HG03066 (cell line): Measurements from ENCODE around the gene COL23A1.

Experiments used
- ATAC-seq: cut with Tn5 transposase; IDR thresholded peaks from one replicate; pipeline ENCODE4 v1.9.1; 2021; ENCODE audit warnings: low read depth; ENCODE audit not compliant: unreplicated experiment

The COL23A1 gene

DNA sequence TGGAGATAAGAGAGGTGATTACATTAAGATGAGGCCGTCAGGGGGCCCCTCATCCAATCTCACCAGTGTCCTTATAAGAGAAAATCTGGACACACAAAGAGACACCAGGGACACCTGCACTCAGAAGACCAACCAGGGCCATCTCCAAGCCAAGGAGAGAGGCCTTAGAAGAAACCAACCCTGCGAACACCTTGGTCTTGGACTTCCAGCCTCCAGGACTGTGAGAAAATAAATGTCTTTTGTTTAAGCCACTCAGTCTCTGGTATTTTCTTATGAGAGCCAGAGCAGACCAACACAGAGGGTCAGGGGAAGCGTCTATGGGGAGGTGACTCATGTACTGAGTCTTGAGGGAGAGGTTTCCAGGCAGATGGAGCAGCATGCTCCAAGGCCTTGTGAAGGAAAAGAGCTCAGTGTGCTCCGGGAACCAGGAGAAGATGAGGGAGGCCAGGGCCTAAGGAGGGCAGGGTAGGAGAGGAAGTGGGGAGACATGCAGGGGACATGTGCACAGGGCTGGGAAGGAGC, 363.0 kb downstream of the COL23A1 start:
- no peak for ATAC-seq

DNA sequence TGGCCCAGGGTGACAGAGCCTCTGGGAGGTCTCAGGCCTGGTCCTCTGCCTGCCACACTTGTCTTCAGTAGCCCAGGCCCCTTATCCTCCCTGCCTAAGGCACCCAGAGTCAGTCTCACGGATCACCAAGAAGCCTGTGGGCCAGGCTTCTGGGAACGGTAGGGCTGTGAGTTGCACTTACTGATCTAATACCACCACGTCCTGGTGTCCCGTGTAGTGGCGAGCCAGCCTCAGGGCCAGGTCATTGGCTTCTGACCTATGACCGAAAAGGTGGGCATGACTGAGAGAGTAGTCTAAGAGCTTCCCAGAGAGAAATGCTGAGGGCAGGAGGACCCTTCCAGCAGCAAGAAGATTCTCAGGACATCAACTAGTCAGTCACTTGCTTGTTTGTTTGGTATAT, 365.0 kb downstream of the COL23A1 start:
- ATAC-seq = no peak

DNA sequence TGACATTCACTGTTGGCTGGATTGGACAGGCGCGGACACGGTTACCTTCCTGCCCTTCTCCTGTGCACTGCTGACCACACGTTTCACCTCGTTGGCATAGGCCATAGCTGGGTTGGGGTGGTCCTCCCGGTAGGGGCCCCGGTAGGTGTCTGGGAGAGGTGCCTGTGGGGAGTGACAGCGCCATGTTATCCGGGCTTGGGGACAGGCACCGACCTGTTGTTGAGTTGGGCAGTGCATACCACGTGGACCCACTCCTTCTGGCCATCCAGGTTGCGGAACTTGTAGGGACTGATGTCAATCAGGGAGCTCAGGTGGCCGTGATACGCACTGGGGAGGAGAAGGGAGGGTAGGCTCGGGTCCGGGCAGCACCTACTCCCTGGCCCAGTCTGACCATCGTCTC, 365.8 kb downstream of the COL23A1 start:
- ATAC-seq = no peak

DNA sequence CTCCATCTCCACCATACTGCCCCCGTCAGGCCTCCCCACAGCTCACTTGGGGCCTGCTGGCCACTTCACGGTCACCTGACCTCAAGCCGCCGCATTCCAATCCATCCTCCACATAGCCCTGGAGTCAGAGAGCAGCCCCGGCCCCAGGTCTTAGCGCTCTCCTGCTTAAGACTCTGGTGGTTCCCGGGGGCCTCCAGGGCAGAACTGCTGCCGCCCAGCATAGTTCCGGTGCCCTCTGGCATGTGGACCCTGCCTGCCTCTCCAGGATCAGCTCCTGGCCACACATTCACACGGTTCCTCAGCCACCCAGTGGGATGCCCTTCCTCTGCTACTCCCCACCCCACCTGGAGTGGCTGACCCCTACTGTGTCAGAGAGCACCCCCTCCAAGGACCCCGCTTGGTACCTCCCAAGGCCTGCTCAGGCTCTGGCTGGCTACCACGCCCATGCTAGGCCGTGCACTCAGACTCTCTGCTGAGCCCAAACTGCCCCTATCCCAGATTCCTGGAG, 366.3 kb downstream of the COL23A1 start:
- no peak for ATAC-seq

DNA sequence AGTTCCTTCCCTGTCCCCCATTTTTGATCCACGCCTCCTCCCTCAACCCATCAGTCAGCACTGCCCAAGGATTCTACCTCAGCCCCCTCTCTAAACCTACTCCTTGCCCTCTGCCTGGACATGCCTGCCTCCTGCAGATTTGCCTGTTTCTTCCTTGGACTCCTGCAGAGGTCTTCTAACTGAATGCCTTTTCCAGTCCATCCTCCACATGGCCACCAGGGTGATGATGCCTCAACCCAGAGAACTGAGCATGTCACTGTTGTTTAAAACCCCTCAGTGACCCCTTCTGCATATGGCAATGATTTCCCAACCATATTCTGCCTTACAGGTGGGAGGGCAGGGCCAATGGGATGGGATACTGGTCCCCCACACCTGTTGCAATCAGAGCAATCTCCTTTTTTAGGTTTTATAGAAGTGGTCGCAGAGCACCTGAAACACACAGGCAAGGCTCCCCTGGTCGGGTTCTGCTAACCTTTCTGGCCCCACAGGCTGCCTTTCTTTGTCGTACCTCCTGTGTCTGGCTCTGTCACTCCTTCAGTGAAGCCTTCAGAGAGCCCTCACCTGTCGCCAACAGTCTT, 366.9 kb downstream of the COL23A1 start:
- ATAC-seq = no peak

DNA sequence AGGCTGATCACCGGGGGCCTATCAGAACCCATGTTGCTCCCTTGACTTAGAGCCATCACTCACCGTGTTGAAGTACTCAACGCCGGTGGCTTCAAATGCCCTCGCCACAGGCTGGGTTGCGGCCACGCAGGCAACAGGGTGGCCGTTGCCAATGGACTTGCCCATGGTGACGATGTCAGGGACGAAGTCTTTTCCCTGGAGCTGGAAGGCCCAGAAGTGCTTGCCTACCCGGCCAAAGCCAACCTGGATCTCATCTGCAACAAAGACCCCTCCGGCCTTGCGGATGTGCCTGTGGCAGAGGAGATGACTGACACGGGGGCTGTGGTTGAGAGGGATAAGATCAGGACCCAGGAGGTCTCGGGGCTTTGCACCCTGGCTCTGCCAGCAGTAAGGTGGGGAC, 367.9 kb downstream of the COL23A1 start:
- ATAC-seq = no peak

DNA sequence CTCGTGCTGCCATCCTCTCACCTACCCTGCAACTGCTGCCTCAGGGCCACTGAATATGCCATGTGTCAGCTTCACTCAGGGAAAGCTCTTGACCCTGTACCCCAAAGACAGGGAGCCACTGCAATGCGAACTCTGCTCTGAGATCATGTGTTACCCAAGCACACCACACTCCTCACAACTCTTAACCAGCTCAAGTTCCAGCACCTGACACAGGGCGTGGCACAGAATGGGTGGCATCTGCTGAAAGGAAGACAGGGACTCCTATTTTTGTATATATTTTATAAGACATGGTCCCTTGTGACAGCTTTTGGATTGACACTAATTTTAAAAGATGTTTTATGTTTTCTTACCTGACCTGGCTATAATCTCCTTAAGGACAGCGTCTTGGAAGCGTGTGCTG, 368.3 kb downstream of the COL23A1 start:
- ATAC-seq = no peak

DNA sequence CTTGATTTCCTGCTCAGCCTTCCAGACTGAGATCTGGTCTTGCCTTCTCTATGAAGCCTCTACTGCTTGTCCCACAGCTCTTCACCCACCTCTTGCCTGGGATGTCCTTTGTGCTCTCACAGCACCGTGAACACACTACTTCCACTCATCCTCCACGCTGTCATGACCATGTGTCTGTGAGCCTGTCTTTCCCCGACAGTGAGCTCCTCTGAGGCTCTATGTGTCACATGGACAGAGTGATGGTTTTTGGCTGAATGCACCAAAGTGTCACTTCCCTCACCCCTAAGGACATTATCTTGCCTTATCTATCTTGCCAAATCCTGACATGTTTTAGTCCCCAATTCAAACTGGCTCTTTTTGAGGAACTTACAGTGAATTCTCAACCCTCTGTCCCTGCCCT, 368.9 kb downstream of the COL23A1 start:
- ATAC-seq = no peak

DNA sequence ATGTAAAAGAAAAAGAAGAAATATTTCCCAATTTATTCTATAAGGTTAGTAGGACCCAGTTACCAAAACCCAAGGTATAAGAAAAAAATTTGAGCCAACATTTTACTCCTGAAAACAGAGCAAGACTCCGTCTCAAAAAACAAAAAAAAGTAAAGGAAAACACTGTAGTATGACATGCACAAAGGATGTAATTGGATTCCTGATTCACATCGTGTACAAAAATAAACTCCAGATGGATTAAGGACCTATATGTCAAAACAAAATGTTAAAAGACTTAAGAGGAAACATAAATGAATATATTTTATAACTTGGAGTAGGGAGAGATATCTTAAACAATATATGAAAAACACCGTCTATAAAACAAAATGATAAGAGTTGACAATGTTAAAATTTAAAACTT, 371.4 kb downstream of the COL23A1 start:
- ATAC-seq = no peak

DNA sequence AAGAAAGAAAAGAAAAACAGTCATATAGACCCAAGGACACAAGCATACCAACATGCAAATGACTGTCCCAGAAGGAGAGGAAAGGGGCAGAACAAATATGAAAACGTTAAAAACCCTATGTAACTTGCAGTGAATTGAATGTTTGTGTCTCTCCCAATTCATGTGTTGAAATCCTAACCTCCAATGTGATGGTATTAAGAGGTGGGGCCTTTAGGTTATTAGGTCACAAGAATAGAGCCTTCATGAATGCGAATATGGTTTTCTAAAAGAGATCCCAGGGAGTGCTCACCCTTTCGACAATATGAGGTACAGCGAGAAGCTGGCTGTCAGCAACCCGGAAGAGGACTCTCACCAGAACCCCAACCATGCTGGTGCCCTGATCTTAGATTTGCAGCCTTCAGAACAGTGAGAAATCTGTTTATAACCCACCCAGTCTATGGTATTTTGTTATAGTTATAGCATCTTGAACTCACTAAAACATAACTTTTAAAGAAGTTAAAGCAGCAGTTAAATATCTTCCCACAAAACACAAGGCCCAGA, 371.9 kb downstream of the COL23A1 start:
- no peak for ATAC-seq

DNA sequence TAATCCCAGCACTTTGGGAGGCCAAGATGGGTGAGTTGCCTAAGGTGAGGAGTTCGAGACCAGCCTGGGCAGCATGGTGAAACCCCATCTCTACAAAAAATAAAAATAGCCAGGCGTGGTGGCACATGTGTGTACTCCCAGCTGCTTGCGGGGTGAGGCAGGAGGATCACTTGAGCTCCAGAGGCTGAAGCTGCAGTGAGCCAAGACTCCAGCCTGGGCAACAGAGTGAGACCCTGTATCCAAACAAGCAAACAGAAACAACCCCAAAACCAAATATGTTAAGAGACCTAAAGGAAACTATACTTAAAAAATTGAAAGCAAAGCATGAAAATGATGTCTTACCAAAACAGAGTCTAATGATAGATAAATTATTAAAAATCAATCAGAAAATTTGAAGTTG, 373.4 kb downstream of the COL23A1 start:
- no peak for ATAC-seq

DNA sequence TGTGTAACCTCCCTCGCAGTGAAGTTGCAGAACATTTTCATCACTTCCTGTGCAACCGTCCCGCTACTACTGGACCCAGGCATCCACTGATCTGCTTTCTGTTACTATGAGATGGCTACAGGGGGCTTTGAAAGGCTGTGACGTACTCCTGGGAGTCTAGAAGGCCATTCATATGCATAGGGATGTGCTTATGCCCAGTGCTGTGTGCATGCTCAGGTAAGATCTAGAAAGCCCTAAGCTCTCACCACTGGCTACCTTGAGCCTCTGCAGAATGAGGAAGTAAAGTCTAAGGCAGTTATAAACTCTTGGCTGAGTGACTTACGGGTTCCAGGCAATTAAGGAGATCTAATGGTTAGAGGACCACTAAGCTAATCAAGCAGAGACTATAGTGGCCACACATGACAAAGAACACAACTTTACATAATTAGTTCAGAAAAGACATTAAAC, 374.1 kb downstream of the COL23A1 start:
- ATAC-seq = no peak

DNA sequence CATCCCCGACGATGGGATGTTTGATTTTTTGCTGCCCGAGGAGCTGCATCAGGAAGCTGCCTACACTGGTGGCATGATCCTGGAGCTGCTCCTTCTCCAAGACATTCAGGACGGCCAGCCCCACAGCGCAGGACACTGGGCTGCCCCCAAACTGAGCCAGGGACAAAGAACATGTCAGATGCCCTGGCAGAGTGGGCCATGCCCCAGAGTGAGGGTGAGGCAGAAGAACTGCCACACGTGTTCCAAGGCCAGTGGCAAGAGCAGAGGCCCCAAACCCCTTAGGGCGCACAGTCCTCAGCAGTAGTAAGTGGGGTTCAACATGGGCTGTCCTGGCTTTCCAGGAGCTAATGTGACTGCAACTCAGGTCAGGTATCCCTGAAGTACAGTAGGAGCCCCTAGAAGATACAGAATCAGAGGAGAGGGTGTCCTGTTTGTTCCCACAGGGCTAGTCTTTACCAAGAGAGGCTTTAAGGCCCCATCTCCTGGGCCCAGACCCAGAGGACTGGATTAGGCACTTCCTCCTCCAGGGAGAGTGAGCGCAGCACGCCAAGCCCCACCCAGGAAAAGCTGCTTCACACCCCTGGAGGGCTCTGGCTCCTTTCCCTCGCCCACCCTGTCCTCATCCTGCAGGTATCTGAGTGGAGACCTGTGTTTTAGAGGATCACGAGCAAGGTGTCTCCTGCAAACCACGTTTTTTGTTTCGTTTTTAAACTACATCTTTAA, 374.8 kb downstream of the COL23A1 start:
- no peak for ATAC-seq

DNA sequence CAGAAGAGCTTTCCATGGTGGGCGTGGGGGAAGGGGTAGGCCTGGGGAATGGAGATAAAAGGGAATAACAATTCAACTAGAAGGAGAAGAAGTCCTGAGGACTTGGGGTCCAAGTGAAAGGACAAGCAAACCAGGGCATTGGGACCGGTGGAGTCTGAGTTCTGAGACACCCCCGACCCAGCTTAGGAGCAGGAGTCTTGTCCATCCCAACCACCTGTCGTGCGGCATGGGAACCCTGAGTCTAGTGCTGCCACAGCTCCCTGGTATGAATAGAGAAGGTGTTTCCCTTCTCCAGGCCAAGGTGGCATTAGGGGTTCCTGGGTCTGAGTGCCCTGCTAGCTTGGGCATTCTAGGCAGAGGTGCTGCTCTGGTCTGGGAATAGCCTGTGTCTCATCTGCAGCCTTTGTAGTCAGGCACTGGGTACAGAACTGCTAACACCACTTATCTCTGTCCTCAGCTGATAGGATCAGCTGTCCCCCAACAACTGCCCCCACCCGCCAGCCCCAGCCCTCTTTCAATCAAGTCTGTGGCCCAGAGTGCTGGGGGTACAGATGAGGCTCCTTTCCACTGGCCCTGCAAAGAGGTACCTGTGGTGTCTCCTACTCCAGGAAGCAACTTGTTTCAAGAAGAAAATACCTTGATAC, 375.9 kb downstream of the COL23A1 start:
- no peak for ATAC-seq

DNA sequence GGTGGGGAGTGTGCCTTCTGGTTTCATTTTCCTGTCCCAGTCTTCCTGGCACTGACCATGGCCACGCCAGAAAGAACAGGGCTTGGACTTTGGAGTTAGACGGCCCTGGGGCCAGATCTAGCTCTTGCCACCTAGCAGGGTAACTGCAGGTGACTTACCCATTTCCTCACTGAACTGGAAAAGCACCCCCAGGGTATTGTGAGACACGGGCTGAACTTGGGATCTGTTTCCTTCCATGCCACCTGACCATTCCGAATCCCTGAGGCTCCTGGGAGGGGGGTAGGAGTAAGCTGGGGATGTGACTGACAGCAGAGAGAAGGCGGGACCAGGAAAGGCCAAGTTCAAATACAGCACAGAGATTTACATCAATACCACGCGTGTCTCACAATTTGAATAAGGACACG, 376.4 kb downstream of the COL23A1 start:
- no peak for ATAC-seq

DNA sequence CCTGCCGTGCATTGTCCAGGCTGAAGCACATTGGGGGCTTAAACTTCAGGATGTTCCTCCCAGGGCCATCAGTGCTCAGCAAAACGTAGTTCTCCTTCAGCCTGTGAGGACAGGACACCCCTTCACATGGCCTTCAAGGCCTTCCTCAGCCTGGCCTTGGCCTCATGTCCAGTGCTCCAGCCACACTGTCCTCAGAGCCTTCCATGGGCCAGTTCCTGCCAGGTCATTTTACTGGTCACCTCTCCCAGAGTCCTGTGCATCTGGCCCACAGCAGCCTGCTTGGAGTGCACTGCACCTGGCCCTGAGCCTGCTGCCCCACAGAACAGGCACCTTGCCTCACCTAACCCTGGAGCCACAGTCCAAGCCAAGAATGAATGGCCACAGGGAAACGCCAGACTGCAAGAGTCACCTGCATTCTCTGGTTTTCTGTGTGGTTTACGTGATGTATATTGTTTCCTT, 377.2 kb downstream of the COL23A1 start:
- no peak for ATAC-seq

DNA sequence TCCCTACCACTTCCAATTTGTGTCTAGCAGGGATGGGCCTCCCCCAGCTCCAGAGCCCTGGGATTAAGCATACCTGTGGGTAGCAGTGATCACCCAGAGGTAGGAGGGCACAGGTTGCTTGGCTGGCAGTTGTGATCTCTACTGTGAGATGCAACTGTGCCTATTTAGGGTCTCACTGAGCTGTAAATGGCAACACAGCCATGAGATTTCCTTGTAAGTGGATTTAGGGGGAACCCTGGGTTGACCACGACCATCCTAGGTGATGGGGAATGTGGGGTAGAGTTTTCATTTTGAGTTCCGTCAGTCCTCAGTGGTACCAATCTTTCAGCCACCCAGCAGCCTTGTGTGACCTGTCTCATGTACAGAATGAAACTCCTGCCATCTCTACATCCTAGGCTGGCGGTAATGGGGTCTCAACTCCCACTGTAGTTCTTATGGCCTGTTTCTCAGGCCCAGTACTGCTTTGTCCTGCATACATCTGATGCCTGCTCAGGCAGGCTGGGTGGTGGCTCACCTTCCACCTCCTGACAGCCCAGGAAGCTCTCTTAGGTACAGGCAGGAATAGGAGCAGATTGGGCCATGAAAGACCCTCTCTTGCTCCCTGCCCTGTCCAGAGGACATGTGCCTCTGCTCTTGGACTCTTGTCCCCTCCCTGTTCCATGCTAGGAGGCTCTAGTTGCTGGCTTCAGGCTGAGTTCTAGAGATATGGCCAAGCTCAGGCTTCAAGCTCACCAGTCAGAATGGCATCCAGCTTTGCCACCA, 377.8 kb downstream of the COL23A1 start:
- ATAC-seq = no peak

DNA sequence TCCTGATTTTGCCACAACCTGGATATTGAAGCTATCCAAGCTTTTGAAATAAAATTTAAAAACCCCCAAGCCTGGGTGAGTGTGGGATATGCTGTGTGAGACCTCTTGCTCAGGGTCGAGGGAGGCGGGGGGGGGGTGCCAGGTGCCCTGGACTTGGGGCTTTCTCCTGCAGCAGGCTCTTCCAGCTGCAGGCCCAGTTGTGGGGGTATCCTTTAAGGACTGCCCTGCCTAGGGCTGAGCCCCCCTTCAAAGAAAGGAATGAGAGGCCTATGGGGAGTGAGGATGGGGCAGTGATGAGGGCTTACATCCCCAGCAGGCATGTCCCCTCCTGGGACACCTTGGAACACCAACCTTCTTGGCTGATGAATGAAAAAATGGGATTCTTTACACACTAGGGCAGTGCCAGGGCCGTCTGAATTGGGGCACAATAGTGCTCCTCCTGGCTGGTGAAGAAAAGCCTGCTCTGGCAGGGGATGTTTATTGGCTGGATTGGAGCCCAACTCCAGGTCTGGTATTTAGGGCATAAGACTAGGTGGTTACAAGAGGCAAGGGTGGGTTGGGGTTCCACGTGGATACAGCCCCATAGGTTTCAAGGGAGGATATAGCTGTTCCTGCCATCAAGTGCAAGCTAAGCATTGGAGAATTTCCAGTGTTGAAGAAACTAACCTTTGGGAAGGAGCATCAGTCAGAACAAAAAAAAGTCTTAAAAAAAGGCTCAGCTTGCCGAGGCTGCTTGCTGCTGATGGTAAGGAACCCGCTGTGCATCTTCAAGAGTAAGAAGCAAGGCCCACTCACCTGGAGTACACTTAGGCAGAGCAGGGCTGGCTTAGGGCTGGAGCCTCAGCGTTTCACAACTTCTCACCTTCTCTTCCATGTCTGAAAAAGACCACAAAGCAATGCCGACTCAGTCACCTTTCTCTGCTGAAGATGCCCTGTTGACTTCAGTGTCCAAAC, 378.8 kb downstream of the COL23A1 start:
- ATAC-seq = no peak

DNA sequence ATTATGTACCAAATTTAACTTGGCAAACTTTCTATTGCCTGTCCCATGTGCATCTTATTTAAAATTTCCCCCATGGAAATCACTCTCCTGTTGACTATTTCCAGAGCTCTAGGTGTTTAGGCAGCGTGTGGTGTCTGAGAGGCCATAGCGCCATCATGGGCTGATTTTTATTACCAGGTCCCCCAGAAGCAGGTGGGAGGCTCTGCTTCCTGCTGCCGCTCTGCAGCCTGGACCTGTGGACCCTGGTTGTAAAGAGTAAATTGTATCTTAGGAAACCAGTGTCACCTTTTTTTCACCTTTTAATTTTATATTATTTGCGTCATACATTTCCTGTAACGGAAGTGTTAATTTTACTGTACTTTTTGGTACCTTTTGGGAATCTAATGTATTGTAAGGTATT, 379.5 kb downstream of the COL23A1 start:
- no peak for ATAC-seq
